ENCODE data around the gene KIF3A.

DNA sequence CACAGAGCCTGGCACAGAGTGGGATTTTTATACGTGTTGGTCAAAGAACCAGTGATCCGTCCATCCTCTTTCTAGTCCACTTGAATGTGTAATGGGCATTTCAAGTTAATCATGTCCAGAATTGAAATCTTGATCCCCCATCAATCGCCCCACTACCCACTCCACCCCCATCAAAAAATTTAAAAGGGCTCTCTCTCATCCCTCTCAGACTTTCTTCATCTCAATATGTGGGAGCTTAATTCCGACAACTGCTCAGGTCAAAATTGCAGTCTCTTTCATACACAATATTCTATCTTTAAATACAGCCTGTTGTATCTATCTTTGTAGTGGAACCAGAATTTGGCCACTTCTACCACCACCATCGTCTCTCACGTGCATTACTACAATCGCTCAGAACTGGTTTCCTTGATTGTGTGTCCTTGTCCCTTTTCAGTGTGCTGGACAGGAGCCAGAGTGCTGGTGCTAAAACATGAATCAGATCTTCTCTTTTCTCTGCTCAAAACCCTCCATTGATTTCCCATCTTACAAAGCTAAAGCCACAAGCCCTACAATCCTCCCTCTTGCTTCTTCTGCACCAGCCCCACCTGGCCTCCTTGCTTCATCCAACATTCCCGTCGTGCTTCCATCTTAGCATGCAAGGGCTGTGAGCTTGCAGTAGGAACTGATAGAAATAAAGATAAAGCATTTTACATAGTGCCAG lies 786 bp upstream of the KIF3A start:
- TF ChIP-seq, protein P1, sequence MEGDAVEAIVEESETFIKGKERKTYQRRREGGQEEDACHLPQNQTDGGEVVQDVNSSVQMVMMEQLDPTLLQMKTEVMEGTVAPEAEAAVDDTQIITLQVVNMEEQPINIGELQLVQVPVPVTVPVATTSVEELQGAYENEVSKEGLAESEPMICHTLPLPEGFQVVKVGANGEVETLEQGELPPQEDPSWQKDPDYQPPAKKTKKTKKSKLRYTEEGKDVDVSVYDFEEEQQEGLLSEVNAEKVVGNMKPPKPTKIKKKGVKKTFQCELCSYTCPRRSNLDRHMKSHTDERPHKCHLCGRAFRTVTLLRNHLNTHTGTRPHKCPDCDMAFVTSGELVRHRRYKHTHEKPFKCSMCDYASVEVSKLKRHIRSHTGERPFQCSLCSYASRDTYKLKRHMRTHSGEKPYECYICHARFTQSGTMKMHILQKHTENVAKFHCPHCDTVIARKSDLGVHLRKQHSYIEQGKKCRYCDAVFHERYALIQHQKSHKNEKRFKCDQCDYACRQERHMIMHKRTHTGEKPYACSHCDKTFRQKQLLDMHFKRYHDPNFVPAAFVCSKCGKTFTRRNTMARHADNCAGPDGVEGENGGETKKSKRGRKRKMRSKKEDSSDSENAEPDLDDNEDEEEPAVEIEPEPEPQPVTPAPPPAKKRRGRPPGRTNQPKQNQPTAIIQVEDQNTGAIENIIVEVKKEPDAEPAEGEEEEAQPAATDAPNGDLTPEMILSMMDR (conservative IDR thresholded peaks at IDR 0.05; ENCODE audit: low read depth in 2 of 2): no peak
- TF ChIP-seq STAT1 (IDR thresholded peaks at IDR 0.05; ENCODE audit: unreplicated experiment) (no peak), EZH2phosphoT487 (IDR thresholded peaks at IDR 0.05; ENCODE audit: unreplicated experiment) (no peak)
- TF ChIP-seq, protein P2, sequence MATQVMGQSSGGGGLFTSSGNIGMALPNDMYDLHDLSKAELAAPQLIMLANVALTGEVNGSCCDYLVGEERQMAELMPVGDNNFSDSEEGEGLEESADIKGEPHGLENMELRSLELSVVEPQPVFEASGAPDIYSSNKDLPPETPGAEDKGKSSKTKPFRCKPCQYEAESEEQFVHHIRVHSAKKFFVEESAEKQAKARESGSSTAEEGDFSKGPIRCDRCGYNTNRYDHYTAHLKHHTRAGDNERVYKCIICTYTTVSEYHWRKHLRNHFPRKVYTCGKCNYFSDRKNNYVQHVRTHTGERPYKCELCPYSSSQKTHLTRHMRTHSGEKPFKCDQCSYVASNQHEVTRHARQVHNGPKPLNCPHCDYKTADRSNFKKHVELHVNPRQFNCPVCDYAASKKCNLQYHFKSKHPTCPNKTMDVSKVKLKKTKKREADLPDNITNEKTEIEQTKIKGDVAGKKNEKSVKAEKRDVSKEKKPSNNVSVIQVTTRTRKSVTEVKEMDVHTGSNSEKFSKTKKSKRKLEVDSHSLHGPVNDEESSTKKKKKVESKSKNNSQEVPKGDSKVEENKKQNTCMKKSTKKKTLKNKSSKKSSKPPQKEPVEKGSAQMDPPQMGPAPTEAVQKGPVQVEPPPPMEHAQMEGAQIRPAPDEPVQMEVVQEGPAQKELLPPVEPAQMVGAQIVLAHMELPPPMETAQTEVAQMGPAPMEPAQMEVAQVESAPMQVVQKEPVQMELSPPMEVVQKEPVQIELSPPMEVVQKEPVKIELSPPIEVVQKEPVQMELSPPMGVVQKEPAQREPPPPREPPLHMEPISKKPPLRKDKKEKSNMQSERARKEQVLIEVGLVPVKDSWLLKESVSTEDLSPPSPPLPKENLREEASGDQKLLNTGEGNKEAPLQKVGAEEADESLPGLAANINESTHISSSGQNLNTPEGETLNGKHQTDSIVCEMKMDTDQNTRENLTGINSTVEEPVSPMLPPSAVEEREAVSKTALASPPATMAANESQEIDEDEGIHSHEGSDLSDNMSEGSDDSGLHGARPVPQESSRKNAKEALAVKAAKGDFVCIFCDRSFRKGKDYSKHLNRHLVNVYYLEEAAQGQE (IDR thresholded peaks at IDR 0.05; ENCODE audit: unreplicated experiment): no peak
